ENCODE measurements around the gene NCBP3.

Gene NCBP3

DNA sequence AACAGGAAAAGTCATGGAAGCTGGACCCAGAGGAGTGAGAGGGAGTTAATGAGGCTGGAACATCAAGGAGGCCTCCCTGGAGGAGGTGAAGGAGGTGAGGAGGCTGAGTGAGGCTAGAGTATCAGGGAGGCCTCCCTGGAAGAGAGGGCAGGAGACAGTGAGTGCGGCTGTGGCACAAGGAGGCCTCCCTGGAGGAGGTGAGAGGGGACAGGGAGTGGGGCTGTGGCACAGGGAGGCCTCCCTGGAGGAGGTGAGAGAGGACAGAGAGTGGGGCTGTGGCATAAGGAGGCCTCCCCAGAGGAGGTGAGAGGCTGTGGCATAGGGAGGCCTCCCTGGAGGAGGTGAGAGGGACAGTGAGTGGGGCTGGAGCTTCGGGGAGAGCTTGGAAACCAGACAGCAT, 41.3 kb upstream of the NCBP3 start:
- TF ChIP-seq SIN3A (IDR thresholded peaks at IDR 0.05; ENCODE audit: borderline replicate concordance, insufficient read depth, low read length) = no peak
- TF ChIP-seq FOXP2 (optimal IDR thresholded peaks at IDR 0.05; ENCODE audit: borderline replicate concordance, extremely low read depth, extremely low read length, insufficient read depth) = no peak
- no peak for TF ChIP-seq TAF1 (IDR thresholded peaks at IDR 0.05; ENCODE audit: borderline replicate concordance, insufficient read depth, low read length)
- no peak for TF ChIP-seq REST (IDR thresholded peaks at IDR 0.05; ENCODE audit: insufficient read depth in 1 of 2, low read depth in 2 of 2, low read length in 2 of 2)
- TF ChIP-seq POLR2AphosphoS5 (IDR thresholded peaks at IDR 0.05; ENCODE audit: low read depth, low read length) = no peak

DNA sequence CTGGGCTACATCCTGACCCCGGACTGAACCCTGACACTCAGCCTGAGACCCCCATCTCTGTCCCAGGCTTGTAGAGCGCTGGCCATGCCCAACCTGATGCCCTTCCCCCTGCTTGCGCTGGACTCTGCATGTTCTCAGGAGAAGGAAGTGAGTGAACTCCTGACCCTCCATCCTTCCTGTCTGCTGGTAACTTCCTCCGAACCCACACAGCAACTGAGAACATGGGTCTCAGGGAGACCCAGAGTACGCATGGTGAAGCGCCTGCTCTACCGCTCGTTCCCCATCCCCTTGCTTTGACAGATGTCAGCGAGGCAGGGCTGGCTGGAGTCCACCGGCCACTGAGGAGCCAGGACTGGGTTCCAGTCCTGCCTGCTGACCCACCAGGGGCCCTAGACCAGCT, 40.7 kb upstream of the NCBP3 start:
- TF ChIP-seq REST (IDR thresholded peaks at IDR 0.05; ENCODE audit: insufficient read depth in 1 of 2, low read depth in 2 of 2, low read length in 2 of 2) = no peak
- TF ChIP-seq POLR2AphosphoS5 (IDR thresholded peaks at IDR 0.05; ENCODE audit: low read depth, low read length) = 0 out of 2 replicates have a peak, but pooled peaks have one; percentile 32
- peak; percentile 66 for TF ChIP-seq FOXP2 (optimal IDR thresholded peaks at IDR 0.05; ENCODE audit: borderline replicate concordance, extremely low read depth, extremely low read length, insufficient read depth)

GRCh38 chr17:3885970-3886369, 39.9 kb upstream of the NCBP3 start:
- no peak for TF ChIP-seq POLR2AphosphoS5 (IDR thresholded peaks at IDR 0.05; ENCODE audit: low read depth, low read length)
- TF ChIP-seq REST (IDR thresholded peaks at IDR 0.05; ENCODE audit: insufficient read depth in 1 of 2, low read depth in 2 of 2, low read length in 2 of 2) = no peak
- no peak for TF ChIP-seq FOXP2 (optimal IDR thresholded peaks at IDR 0.05; ENCODE audit: borderline replicate concordance, extremely low read depth, extremely low read length, insufficient read depth)
- no peak for TF ChIP-seq TAF1 (IDR thresholded peaks at IDR 0.05; ENCODE audit: borderline replicate concordance, insufficient read depth, low read length)
- no peak for TF ChIP-seq SIN3A (IDR thresholded peaks at IDR 0.05; ENCODE audit: borderline replicate concordance, insufficient read depth, low read length)

GRCh38 chr17:3885271-3885670, 39.2 kb upstream of the NCBP3 start:
- TF ChIP-seq SIN3A (IDR thresholded peaks at IDR 0.05; ENCODE audit: borderline replicate concordance, insufficient read depth, low read length) (no peak), TAF1 (IDR thresholded peaks at IDR 0.05; ENCODE audit: borderline replicate concordance, insufficient read depth, low read length) (no peak), POLR2AphosphoS5 (IDR thresholded peaks at IDR 0.05; ENCODE audit: low read depth, low read length) (no peak), REST (IDR thresholded peaks at IDR 0.05; ENCODE audit: insufficient read depth in 1 of 2, low read depth in 2 of 2, low read length in 2 of 2) (no peak), FOXP2 (optimal IDR thresholded peaks at IDR 0.05; ENCODE audit: borderline replicate concordance, extremely low read depth, extremely low read length, insufficient read depth) (no peak)

GRCh38 chr17:3884188-3884587, 38.1 kb upstream of the NCBP3 start:
- TF ChIP-seq FOXP2 (optimal IDR thresholded peaks at IDR 0.05; ENCODE audit: borderline replicate concordance, extremely low read depth, extremely low read length, insufficient read depth) = no peak
- no peak for TF ChIP-seq TAF1 (IDR thresholded peaks at IDR 0.05; ENCODE audit: borderline replicate concordance, insufficient read depth, low read length)
- TF ChIP-seq SIN3A (IDR thresholded peaks at IDR 0.05; ENCODE audit: borderline replicate concordance, insufficient read depth, low read length) = no peak
- TF ChIP-seq REST (IDR thresholded peaks at IDR 0.05; ENCODE audit: insufficient read depth in 1 of 2, low read depth in 2 of 2, low read length in 2 of 2) = no peak
- no peak for TF ChIP-seq POLR2AphosphoS5 (IDR thresholded peaks at IDR 0.05; ENCODE audit: low read depth, low read length)

Data from PFSK-1 (cell line).